GM19328 (cell line): ENCODE measurements around the gene SDC4.

ENCODE experiments used
- ATAC-seq: cut with Tn5 transposase; IDR thresholded peaks from one replicate; pipeline ENCODE4 v1.9.1; 2021; ENCODE audit warnings: mild to moderate bottlenecking, moderate library complexity; ENCODE audit not compliant: unreplicated experiment

The SDC4 gene

GRCh38 chr20:45344168-45344860 lies 3.9 kb downstream of the SDC4 start:
- no peak for ATAC-seq

- ATAC-seq = no peak
These were observed 4.6 kb downstream of the SDC4 start for GRCh38 chr20:45343532-45344167.

DNA sequence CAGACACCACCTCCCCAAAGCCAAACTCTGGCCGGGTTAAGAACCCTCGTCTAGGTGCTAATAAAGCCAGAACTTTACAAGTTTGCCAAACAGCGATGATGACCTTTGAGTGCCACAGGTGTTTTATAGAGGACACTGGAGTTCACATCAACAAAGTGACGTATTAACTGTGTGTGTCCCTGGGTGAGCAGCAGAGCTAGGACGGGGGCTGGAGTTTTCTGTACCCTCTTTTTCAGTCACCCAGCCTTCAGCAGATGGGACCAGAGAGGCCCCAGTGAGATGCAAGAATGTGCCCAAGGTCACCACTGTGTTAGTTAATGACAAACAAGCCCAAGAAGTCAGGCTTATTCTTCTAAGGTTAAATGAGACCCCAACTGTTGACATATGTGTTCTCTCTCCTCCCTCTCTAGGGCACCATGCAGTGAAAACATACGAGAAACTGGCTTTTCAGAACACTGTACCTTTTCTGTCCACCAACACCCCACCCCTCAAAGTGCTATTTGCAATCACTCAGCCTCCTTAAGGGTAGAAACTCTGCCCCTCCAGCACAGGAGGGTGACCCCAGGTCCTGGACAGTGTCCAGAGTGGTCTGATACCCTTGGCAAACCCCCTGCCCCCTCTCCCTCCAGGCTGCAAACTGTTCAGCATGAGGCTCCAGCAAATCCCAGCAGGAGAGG lies 5.2 kb downstream of the SDC4 start:
- ATAC-seq = no peak

GRCh38 chr20:45341939-45342854 lies 6.0 kb downstream of the SDC4 start:
- no peak for ATAC-seq

GRCh38 chr20:45341579-45341938 lies 6.7 kb downstream of the SDC4 start:
- no peak for ATAC-seq

DNA sequence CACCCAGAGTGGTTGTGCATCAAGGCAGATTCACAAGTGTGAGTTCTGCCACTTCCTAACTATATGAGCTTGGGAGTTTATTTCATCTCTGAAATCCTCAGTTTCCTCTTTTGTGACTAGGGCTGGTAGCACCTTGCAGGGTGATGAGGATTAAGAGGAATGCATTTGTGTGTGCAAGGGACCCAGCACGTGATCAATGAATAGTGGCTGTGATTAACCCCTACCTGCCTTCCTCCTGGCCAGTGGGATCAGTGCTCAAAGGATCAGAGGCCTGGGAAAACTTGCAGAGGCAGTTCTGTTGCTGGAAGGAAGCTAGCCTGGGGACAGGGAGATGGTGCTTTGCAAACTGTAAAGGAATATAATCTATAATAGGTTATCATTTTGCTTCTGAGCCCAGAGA lies 7.3 kb downstream of the SDC4 start:
- no peak for ATAC-seq

DNA sequence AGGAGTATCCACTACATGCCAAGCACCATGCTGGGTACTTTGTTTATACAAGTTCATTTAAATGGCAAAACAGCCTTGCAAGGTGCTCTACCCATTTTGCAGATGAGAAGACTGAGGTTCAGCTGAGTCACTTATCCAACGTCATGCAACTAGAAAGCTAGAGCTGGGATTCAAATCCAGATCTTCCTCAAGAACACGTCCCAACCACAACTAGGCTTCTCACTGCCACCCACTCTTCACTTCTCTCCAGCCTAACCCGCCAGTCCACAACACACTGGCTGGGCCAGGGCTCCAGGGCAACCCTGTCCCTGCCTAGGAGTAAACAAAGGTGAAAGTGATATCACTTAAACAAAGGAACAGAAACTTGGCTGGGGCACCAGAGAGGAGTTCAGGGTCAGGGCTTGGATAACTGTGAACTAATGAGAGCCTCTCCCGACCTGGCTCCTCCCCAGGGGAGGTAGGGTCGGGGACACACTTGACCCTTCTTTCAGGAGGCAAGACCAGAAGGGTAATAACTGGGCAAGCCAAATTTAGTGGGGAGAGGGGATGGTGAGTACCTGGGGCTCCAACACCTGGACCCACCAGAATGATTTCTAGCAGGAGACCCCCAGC lies 7.9 kb downstream of the SDC4 start:
- ATAC-seq = no peak

DNA sequence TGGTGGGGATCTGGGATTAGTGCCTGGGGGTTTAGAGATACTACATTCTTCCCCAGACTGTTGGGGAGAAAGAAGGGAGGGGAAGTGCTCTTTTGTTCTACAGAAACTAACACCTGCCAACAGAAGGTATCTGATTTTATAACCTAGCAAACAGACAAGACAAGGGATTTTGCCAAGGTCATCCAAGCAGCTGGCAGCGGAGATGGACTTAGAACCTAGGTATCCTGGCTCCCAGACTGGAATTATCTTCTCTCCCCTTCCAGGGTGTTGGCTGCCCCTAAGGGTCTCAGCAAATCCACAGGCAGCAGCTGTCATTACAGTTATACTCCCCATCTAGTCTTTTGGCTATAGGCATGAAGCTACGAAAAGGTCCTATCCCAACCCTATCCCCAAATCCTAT lies 8.4 kb downstream of the SDC4 start:
- no peak for ATAC-seq

GRCh38 chr20:45339084-45339483 lies 9.1 kb downstream of the SDC4 start:
- ATAC-seq = no peak

DNA sequence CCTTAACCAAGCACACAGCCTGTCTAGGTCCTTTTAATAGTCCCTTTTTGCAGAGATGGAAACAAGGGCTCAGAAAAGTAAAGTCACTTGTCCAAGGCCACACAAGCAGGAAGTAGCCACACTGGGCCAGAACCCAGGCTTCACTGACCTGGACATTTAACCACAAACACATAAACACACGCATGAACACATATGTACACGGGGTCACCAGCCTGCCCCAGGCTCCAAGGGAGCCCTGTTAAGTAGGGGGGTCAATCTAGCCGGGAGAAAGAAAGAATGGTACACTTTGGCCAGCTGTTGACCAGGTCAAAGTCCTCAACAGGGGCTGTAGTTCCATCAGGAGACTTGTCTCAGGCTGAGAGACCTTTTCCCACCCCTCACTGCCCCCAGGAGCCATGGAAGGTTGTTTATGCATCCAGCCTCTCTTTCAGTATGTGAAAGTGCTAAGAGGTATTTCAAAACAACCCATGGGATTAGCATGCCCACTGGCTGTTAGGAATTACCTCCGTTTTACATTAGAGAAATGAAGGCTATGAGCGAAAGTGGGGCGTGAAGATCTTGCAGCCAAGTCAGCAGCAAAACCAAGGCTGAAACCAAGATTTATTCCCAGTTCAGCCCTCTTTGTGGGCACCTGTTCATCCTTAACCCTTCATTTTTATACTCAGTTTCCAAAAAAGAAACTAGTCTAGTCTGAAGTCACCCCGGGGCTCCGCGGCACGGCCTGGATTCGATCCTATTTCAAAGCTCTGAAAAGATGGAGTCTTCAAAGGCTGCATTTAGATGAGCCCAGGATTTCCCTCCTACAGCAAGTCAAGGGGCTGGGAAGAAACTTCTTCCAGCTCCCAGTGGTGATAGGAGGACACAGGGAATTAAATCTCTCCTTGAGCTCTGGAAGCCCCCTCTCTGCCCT lies 9.8 kb downstream of the SDC4 start:
- no peak for ATAC-seq

GRCh38 chr20:45337367-45338120 lies 10.7 kb downstream of the SDC4 start:
- no peak for ATAC-seq

- ATAC-seq = no peak
These were observed 11.5 kb downstream of the SDC4 start for GRCh38 chr20:45336530-45337366.

DNA sequence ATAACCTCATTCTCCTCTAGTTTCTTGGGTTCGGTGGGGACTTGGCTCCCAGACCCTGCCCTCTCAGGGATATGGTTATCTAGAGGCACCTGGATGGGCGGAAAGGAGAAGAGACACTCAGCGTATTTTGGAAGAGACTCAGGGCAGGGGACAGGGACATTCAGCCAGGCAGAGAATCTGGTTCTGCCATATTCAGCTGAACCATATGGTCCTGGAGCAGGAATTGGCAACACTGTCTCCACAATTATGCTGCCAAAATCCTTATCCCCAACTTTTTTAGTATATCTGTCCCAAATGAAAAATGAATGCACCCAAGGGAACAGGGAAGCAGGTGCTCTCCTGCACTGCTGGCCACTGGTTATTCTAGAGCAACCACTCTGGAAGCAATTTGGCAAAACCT lies 17.7 kb downstream of the SDC4 start:
- ATAC-seq = no peak

DNA sequence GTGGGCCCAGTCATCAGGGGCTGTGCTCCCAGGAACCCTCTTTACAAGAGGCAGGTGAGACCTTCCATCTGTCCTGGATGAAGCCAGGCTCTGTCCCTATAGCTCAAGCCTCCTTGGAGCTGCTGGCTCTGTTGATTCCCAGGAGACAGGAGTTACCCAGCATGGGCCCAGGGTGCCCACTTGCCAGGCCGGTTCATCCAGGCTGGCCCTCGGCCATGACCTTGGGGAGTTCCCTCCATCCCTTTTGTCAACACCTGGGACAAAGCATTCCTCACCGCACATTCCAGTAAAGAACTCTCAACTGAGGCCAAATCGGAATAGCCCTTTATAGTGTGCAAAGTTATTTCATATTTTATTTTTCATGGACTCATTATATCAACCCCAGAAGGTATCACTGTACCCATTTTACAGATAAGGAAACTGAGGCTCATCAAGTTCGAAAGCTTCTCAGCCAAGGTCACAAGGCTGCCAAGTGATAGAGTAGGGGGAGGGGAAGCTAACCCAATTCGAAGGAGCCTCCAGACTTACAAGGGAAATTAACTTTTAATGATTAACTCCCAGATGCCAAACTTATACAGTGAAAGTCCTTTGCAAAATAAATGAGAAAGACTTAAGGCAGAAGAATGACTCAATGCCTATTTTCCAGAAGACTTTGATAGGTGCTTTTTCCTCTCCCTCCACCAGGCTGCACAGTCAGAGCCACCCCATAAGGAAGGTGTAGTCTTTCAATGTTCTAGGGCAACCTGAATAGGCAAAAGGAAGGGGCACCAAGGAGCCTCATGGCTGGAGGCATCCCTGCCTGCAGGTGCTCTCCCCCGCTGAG lies 18.5 kb downstream of the SDC4 start:
- no peak for ATAC-seq

DNA sequence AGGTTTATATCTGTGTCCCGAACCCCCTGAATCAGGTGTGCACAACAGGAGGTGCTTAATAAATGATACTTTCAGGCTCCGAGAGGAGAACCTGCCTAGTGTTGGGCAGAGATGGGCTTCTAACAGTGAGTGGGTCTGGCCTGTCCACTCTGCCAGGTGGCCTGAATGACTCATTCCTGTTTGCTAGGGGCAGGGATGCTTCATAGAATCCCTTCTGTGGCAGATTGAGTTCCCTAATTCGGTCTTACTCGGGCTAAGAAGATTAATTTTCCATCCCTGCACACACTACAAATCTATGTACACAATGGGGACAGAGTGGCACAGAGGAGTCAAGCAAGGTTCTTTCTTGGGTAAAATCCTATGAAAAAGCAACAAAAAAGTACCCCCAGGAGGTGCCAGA lies 19.8 kb downstream of the SDC4 start:
- ATAC-seq = no peak

DNA sequence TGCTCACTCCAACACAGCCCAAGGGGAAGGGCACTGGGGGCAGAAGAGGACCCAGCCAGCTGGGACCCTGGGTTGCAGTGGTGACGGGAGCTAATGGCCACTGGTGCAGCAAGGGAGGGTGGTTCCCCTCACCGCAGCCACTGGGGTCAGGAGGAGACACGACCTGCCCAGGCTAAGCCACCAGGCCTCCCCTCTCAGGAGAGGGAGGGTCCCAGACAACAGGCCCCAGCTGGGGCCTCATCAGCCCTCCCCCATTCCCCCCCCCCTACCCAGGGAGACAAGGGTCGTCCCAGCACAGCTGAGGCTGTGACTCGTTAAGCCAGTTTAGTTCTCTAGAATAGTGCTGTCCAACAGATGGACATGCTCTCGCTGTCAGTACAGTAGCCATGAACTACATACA lies 22.9 kb downstream of the SDC4 start:
- ATAC-seq = no peak

- ATAC-seq = no peak
These were observed 24.5 kb downstream of the SDC4 start for GRCh38 chr20:45323731-45324130.
